Ecto neural progenitor cell (in vitro differentiated cells): ENCODE results near the gene SLC7A14.

Source experiments
- DNase-seq: peaks from one replicate; pipeline ENCODE4 v3.0.0-alpha.2; 2018; ENCODE audit warnings: low spot score

Gene SLC7A14

DNA sequence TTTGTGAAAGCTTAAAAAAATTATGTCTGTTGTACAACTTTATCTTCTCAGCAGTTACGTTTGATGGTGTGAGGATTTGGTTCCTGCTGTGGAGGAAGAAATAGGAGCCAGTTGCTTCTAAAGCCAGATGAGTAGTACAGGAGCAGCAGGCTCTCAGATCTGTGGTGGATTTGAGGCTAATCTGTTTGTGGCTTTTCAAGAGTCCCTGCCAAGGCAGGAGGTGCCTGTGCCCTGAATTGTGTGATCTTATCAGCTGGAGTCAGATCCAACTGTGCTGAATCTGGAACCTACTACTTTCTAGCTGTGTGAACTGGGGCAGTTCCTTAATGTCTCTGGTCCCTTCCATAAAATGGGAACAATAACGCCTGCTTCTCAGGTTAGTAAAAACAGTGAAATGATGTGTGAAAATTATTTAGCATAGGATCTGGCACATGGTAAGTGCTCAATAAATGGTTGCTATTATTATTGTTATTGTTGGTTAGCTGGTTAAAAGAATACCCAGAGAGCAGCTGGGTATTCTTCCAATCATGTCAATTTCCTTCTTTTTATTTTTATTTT is 159.6 kb downstream of the SLC7A14 start:
- no peak for DNase-seq

DNA sequence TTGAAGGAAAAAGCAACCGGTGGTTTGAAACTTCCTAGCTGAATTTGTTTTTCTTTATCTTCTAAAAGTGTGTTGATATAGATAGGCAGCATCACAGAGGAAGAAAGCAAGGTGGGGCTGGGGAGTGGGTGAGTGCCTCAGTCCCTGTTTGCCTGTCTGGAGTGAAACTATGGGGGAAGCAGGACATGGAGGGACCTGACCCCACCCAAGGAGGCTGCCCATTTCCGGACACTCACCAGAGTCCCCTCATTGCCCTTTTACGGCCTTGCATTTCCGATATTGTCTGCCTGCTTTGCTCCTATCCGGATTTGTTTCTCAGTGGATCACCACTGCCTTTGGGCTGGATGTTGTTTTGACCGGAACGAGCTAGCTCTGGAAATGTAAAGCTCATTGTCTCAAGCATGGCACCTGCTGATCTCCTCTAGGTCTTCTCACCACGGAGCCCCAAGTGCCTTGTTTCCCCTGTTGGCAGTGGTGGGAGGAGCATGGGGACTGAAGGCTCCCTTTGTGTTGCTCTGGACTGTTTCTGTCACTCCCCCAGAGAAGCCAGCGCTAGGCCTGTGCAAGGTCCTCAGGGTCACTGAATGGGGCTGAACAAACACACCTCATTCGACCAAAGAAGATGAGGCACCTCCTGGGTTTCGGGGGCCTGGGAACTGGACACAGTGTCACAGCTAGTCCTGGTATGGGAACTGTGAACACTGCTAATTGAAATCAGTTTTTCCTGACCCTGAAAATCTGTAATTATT is 160.2 kb downstream of the SLC7A14 start:
- peak; percentile 74 for DNase-seq

GRCh38 chr3:170424879-170425278 is 161.0 kb downstream of the SLC7A14 start:
- no peak for DNase-seq

DNA sequence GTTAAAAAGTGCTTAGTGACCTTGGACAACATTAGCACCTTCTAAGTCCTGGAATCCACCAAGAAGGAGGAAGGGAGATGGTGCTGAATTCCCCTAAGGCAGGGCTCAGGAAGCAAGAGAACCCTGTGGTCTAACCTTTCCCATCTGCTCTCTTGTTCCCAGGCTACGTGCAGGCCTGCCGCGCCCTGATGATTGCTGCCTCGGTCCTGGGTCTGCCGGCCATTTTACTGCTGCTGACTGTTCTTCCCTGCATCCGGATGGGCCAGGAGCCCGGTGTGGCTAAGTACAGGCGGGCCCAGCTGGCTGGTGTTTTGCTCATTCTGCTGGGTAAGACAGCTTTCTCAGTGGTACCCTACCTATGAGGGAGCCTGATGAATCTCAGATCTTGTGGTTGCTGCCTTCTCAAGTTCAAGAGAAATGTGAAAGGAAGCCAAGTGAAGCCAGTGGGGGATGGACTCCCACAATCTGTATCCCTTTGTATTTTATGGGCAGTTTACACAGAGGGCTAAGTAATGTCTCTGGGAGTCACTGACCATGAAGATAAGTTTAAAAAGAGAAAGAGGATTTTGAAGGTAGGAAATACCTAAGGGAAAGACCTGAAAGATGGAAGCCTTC is 162.8 kb downstream of the SLC7A14 start:
- no peak for DNase-seq

GRCh38 chr3:170421758-170422157 is 164.1 kb downstream of the SLC7A14 start:
- DNase-seq: no peak

DNA sequence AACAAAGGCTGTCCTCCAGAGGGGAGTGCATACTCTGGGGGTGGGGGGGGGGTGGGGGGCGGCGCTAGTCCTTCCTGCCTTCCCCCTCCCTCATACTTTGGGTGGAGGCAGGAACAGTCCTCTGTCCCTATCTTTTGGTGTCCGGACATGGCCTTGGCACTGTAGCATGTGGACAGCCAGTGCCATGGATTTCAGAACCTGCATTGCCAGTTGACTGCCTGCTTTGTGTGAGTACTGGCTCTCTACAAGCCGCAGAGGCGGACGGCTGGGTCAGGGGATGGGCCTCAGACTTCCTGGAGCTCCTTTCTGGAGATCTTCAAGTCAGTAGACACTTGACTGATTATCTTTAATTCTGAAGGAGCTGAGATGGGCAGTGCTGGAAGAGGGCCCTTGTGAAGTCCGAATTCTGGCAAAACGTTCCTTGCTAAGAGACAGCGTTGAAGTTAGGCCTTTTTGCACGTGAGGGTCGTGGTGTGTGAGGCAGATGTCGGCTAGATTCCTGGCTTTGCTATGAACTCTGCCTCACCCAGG is 164.7 kb downstream of the SLC7A14 start:
- DNase-seq: no peak

- DNase-seq: peak; percentile 54
These were observed 165.5 kb downstream of the SLC7A14 start for GRCh38 chr3:170420307-170420821.

DNA sequence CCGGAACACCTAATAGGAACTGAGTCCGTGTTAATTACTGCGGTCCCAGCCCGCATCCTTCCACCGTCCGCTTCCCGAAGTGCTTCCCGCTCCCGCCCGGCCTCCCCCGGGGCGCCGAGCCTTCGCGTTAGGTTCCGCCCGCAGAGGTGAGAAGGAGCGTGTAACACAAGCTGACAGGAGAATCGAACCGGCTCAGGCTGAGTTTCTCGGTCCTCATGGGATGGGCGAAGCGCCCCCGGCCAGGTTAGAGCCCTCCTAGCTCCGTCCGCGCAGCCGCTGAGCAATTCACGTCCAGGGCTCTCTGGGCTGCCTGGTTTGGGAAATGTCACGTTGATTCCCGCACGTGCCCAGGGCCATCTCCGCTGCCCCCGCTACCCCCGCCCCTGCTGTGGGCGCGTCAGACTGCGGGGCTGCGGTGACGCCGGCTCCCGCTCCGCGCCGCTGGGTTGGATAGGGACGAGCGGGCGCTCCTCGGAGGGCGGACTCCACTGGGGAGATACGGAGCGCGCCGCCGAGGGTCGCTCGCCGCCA is 166.3 kb downstream of the SLC7A14 start:
- peak; percentile 73 for DNase-seq

DNA sequence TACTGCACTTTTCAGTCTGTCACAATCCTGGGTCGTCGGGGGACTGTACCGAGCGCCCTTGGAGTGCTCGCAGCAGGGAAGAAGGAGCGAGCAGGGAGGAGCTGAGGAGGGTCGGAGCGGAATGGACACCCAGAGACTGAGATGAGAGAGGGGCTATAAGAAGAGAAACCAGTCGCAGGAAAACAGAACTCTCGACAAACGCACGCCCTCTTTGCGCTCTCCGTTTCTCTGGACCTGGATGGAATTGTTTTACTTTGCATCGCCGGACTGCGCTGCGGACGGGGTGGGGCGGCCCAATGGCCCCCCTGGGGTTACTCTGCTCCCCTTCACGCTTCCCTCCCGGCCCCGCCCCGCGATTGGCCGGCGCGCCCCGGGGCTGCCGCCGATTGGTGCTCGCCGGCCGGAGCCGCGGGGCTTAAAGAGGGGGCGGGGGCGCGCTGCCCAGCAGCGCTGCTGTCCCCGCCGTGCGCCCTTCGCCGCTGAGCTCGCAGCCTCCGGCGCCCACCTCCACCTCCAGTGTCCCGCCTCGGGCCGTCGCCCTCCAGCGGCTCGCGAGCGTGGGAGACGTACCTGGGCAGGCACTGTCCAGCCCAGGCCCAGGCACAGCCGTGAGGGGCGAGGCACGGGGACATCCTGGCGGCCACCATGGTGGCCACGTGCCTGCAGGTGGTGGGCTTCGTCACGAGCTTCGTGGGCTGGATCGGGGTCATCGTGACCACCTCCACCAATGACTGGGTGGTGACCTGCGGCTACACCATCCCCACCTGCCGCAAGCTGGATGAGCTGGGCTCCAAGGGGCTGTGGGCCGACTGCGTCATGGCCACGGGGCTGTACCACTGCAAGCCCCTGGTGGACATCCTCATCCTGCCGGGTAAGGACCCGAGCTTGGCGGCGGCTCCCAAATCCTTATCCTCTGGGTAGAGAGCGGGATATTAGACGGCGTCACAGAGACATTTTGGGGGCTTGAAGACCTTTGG is 167.2 kb downstream of the SLC7A14 start, which contains the start of gene CLDN11:
CLDN11 (plus strand) TSS at position 447 of the 977 bp plus-strand sequence; CDS start at position 646, 199 bp downstream.
- DNase-seq: peak; percentile 76

- no peak for DNase-seq
These were observed 168.8 kb downstream of the SLC7A14 start for GRCh38 chr3:170417090-170417489.

GRCh38 chr3:170414202-170414663 is 171.6 kb downstream of the SLC7A14 start:
- no peak for DNase-seq

GRCh38 chr3:170413291-170413690 is 172.6 kb downstream of the SLC7A14 start:
- DNase-seq: no peak

DNA sequence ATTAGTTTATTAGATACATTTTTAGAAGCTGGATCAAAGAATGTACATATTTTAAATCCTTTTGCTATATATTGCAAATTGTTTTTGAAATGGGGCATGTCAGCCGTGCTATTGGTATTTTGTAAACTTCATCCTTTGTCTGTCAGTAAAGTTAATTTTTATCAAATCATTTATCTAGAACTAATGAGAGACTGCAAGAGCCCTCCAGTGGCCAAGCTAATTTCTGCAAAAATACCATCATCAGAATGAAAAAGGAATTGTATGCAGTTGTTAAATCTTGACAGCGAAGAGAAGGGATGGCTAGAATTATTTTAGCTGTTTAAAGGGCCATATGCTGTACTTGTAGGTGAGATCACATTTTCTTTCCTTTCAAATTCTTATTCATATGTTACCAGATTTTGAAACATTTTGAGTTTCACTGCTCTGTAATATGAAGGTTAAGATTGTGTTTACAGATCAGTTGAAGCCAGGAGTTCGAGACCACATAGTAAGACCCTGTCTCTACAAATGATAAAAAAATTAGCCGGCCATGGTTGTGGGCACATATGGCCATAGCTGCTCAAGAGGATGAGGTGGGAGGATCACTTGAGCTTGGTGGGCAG is 175.3 kb downstream of the SLC7A14 start:
- no peak for DNase-seq
